Caco-2 (cell line): ENCODE measurements around the gene CHIC2. TPM values are rescaled to one million over a fixed set of nuclear protein-coding genes. Genes with fewer than 3 reads are reported as not detected.

Experiments
- BruUV-seq: library from RNA; stranded (reverse); fragments of 400-500 nt; replicated peaks from 2 replicates; lab custom pipeline; 2021; lab: Mats Ljungman, UMichigan
- CTCF ChIA-PET: fragments of 300-600 bp; sonication (Branson Sonifier 250); formaldehyde crosslinking; loops from one replicate; lab custom pipeline; 2022; ENCODE audit warnings: antibody characterized with exemption; lab: Charles Lee
- POLR2A ChIA-PET: fragments of 300-600 bp; sonication (Branson Sonifier 250); formaldehyde crosslinking; loops from one replicate; lab custom pipeline; 2022; ENCODE audit warnings: antibody characterized with exemption; lab: Charles Lee
- DNase-seq, 2 experiments: peaks; one replicate each; pipeline versions ENCODE4 v3.0.0 to v3.0.0-alpha.2; 2020 to 2022
- H3K27me3 ChIP-seq: replicated peaks from 2 replicates; pipeline ENCODE4 v1.6.0; 2011; ENCODE audit warnings: low read length; ENCODE audit not compliant: control insufficient read depth, insufficient read depth
- H3K36me3 ChIP-seq: 2 replicates; pipeline ENCODE4 v1.5.1; 2011; ENCODE audit warnings: low read length; ENCODE audit not compliant: control insufficient read depth, insufficient read depth
- H3K4me1 ChIP-seq: fragments of 250-450 bp; sonication (Bioruptor Pico); 2 replicates; pipeline ENCODE4 v1.5.1; 2020; ENCODE audit warnings: mild to moderate bottlenecking
- H3K4me3 ChIP-seq: 2 replicates; pipeline ENCODE4 v1.5.1; 2011; ENCODE audit warnings: low read depth, mild to moderate bottlenecking, control low read depth, low read length
- H3K9me3 ChIP-seq: fragments of 250-450 bp; sonication (Bioruptor Pico); 2 replicates; pipeline ENCODE4 v1.5.1; 2020; ENCODE audit warnings: mild to moderate bottlenecking, moderate library complexity
- H3K27ac Mint-ChIP-seq: one replicate; pipeline ENCODE4 v1.8.0; 2022; ENCODE audit warnings: mixed read lengths; ENCODE audit not compliant: unreplicated experiment
- H3K27me3 Mint-ChIP-seq: one replicate; pipeline ENCODE4 v1.8.0; 2022; ENCODE audit warnings: mixed read lengths; ENCODE audit not compliant: insufficient read depth, unreplicated experiment
- H3K36me3 Mint-ChIP-seq: one replicate; pipeline ENCODE4 v1.8.0; 2022; ENCODE audit warnings: mild to moderate bottlenecking, mixed read lengths; ENCODE audit not compliant: insufficient read depth, unreplicated experiment
- H3K4me1 Mint-ChIP-seq: one replicate; pipeline ENCODE4 v1.8.0; 2022; ENCODE audit warnings: low read depth, mixed read lengths; ENCODE audit not compliant: unreplicated experiment
- H3K4me3 Mint-ChIP-seq: one replicate; pipeline ENCODE4 v1.8.0; 2022; ENCODE audit warnings: mild to moderate bottlenecking, moderate library complexity, mixed read lengths; ENCODE audit not compliant: unreplicated experiment
- H3K9me3 Mint-ChIP-seq: one replicate; pipeline ENCODE4 v1.8.0; 2022; ENCODE audit warnings: mixed read lengths; ENCODE audit not compliant: unreplicated experiment
- intact Hi-C: fragments of 100-400 bp; cut with micrococcal nuclease; formaldehyde crosslinking; loops from one replicate; pipeline ENCODE4 v1.10.0; 2022; ENCODE audit not compliant: unreplicated experiment
- total RNA-seq: library from RNA; stranded (reverse); gene quantifications from 2 replicates; pipeline ENCODE4 v1.2.3, GENCODE V29; 2022
- TF ChIP-seq, protein P1 (sequence below), 2 experiments: fragments of 200-600 bp in 1 of 2; IDR thresholded peaks; 1 replicate in 1 of 2; 2 replicates in 1 of 2; pipeline versions ENCODE4 v1.5.1 to v1.8.0; 2011 to 2022; ENCODE audit warnings: antibody characterized with exemption in 1 of 2, control low read depth in 1 of 2, inconsistent platforms in 1 of 2, low read depth in 1 of 2, low read length in 1 of 2, mild to moderate bottlenecking in 1 of 2, moderate library complexity in 1 of 2; ENCODE audit not compliant: insufficient read depth in 1 of 2, severe bottlenecking in 1 of 2, unreplicated experiment in 1 of 2

CHIC2 gene
- total RNA-seq, 1 experiment from 2014 or later, result 30.0 TPM

DNA sequence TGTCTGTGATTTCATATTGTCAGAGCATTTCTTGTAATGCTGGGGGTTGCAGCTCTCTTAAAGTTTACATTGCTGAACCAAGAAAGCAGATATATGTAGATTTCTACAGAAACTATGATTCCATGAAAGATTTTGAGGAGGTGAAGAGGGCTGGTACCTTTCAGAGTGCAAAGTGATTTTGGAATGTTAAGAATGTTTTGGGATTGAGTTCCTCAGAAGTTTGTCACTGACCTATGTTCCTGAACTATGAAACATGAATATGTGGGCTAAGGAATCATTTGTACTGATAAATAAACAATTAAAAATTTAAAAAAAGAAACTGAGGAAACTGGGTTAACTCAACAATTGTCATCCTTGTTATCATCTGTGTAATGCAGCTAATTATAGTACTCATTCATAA, 12.3 kb upstream of the CHIC2 start:
- Mint-ChIP-seq H3K9me3 (no peaks in the 10 kb centered on the region), H3K27ac (no peak overlapping the region), H3K4me3 (no peak overlapping the region), H3K36me3 (no peaks in the 10 kb centered on the region), H3K4me1 (peaks cover 3% of the 10 kb centered on the region), H3K27me3 (no peaks in the 10 kb centered on the region)
- ChIA-PET CTCF (no interaction called here), POLR2A (no interaction called here)
- Histone ChIP-seq H3K4me3 (no peak overlapping the region), H3K36me3 (no peaks in the 10 kb centered on the region), H3K27me3 (no peaks in the 10 kb centered on the region), H3K9me3 (no peaks in the 10 kb centered on the region), H3K4me1 (peaks cover 24% of the 10 kb centered on the region)
- no peak for DNase-seq
- BruUV-seq, result no TSS peak
- TF ChIP-seq, protein P1, sequence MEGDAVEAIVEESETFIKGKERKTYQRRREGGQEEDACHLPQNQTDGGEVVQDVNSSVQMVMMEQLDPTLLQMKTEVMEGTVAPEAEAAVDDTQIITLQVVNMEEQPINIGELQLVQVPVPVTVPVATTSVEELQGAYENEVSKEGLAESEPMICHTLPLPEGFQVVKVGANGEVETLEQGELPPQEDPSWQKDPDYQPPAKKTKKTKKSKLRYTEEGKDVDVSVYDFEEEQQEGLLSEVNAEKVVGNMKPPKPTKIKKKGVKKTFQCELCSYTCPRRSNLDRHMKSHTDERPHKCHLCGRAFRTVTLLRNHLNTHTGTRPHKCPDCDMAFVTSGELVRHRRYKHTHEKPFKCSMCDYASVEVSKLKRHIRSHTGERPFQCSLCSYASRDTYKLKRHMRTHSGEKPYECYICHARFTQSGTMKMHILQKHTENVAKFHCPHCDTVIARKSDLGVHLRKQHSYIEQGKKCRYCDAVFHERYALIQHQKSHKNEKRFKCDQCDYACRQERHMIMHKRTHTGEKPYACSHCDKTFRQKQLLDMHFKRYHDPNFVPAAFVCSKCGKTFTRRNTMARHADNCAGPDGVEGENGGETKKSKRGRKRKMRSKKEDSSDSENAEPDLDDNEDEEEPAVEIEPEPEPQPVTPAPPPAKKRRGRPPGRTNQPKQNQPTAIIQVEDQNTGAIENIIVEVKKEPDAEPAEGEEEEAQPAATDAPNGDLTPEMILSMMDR (IDR thresholded peaks at IDR 0.05; ENCODE audit: insufficient read depth in 1 of 2, low read depth in 1 of 2, low read length in 1 of 2, severe bottlenecking in 1 of 2, unreplicated experiment in 1 of 2), result no peak
- intact Hi-C loops, result no loop called here

- DNase-seq, result no peak
- no peaks in the 10 kb centered on the region for H3K27me3 Mint-ChIP-seq
- H3K9me3 Mint-ChIP-seq, result no peaks in the 10 kb centered on the region
- Histone ChIP-seq H3K4me3 (no peak overlapping the region), H3K36me3 (no peaks in the 10 kb centered on the region), H3K4me1 (peaks cover 20% of the 10 kb centered on the region), H3K9me3 (no peaks in the 10 kb centered on the region), H3K27me3 (no peaks in the 10 kb centered on the region)
- H3K27ac Mint-ChIP-seq, result no peak overlapping the region
- no peaks in the 10 kb centered on the region for H3K36me3 Mint-ChIP-seq
- BruUV-seq, result no TSS peak
- intact Hi-C loops, result no loop called here
- H3K4me1 Mint-ChIP-seq, result no peaks in the 10 kb centered on the region
- ChIA-PET POLR2A (no interaction called here), CTCF (no interaction called here)
- H3K4me3 Mint-ChIP-seq, result no peak overlapping the region
- TF ChIP-seq, protein P1 (IDR thresholded peaks at IDR 0.05; ENCODE audit: insufficient read depth in 1 of 2, low read depth in 1 of 2, low read length in 1 of 2, severe bottlenecking in 1 of 2, unreplicated experiment in 1 of 2), result no peak
These were observed 10.0 kb upstream of the CHIC2 start for GRCh38 chr4:54074381-54074780.

DNA sequence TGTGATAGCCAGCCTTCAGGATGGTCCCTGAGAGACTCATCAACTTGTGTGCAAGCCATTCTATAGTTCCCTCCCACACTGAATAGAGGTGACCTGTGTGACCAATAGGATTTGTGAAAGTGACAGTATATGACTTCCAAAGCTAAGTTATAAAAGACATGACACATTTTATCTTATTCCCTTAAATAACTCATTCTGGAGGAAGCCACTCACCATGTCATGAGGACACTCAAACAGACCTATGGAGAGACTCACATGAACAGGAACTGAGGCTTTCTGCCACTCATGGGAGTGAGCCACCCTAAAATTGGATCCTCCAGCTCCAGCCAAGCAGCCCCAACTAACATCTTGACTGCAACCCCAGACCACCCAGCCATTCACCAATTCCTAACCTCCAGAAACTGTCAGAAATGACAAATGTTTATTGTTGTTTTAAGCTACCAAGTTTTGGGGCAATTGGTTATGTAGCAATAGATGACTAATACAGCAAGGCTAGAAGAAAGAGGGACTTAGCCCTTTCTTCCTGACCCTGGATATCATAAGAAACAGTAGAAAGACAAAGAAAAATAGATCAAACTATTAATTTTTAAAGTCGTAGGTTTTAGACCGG, 9.0 kb upstream of the CHIC2 start:
- no peaks in the 10 kb centered on the region for H3K36me3 Mint-ChIP-seq
- peaks cover 20% of the 10 kb centered on the region for H3K4me1 ChIP-seq
- H3K4me1 Mint-ChIP-seq, result no peaks in the 10 kb centered on the region
- no peaks in the 10 kb centered on the region for H3K9me3 Mint-ChIP-seq
- H3K27ac Mint-ChIP-seq, result no peak overlapping the region
- TF ChIP-seq, protein P1 (IDR thresholded peaks at IDR 0.05; ENCODE audit: insufficient read depth in 1 of 2, low read depth in 1 of 2, low read length in 1 of 2, severe bottlenecking in 1 of 2, unreplicated experiment in 1 of 2), result no peak
- H3K27me3 ChIP-seq, result no peaks in the 10 kb centered on the region
- BruUV-seq, result no TSS peak
- no peak overlapping the region for H3K4me3 ChIP-seq
- intact Hi-C loops, result no loop called here
- no peaks in the 10 kb centered on the region for H3K36me3 ChIP-seq
- no peak overlapping the region for H3K4me3 Mint-ChIP-seq
- ChIA-PET CTCF (interaction anchor here (0.8 kb wide), 1 partner anchor 18 kb away, joined by 3 read pairs; no protein-coding TSS in a partner anchor), POLR2A (no interaction called here)
- H3K9me3 ChIP-seq, result no peaks in the 10 kb centered on the region
- H3K27me3 Mint-ChIP-seq, result no peaks in the 10 kb centered on the region
- DNase-seq, result no peak
